ENCODE results near the gene PINK1. TPM values are rescaled to one million over a fixed set of nuclear protein-coding genes. Genes with fewer than 3 reads are reported as not detected.

The PINK1 gene
- polyA plus RNA-seq, 1 donor (not counting 4 experiments of a cell fraction or from before 2014, with no cell fraction given), result 44.6 TPM

- Histone ChIP-seq H3K27me3 (ENCODE audit: control insufficient read depth, extremely low read depth, insufficient read depth, low read length) (no peaks in the 10 kb centered on the region), H3K36me3 (ENCODE audit: control insufficient read depth in 2 of 2, extremely low read depth in 1 of 2, insufficient read depth in 2 of 2, low read length in 2 of 2) (peaks cover 0 to 9% of the 10 kb centered on the region in 2 experiments), H3K4me1 (ENCODE audit: control insufficient read depth, extremely low read depth, insufficient read depth, low read length) (peaks cover 23% of the 10 kb centered on the region), H3K4me3 (ENCODE audit: control insufficient read depth in 2 of 3, extremely low read depth in 1 of 3, insufficient read depth in 2 of 3, low read depth in 1 of 3, low read length in 3 of 3) (no peak overlapping the region), H3K9me1 (ENCODE audit: control insufficient read depth, extremely low read depth, insufficient read depth, low read length) (no peaks in the 10 kb centered on the region), H3K27ac (ENCODE audit: control insufficient read depth, insufficient read depth, low read length) (no peak overlapping the region), H3K79me2 (ENCODE audit: control insufficient read depth, insufficient read depth, low read length) (no peaks in the 10 kb centered on the region), H2AFZ (ENCODE audit: control insufficient read depth, low read length) (no peak overlapping the region), H3K4me2 (ENCODE audit: control insufficient read depth, extremely low read depth, insufficient read depth, low read depth, low read length) (no peak overlapping the region), H3K9ac (ENCODE audit: control insufficient read depth, extremely low read depth, insufficient read depth, low read length) (no peak overlapping the region), H4K20me1 (ENCODE audit: control insufficient read depth, extremely low read depth, insufficient read depth, low read length) (no peaks in the 10 kb centered on the region), H3K9me3 (ENCODE audit: control insufficient read depth, low read depth, low read length) (no peaks in the 10 kb centered on the region)
- TF ChIP-seq EZH2 (IDR thresholded peaks at IDR 0.05; ENCODE audit: low read length) (no peak), CTCF (optimal IDR thresholded peaks at IDR 0.05 in 1 of 3, IDR thresholded peaks at IDR 0.05 in 1 of 3, conservative IDR thresholded peaks at IDR 0.05 in 1 of 3; ENCODE audit: extremely low read depth in 1 of 3, insufficient read depth in 2 of 3, low read length in 3 of 3) (no peak)
- DNase-seq (ENCODE audit: low read depth, low spot score), result no peak
- dilution Hi-C loops (cut with MboI; ENCODE audit: extremely low pct_ligation_motif_present, low sequenced_read_pairs), result no loop called here
- no peak for FAIRE-seq
Observed at GRCh38 chr1:20609541-20609940, 23.7 kb upstream of the PINK1 start.

- H3K36me3 ChIP-seq (ENCODE audit: control insufficient read depth in 2 of 2, extremely low read depth in 1 of 2, insufficient read depth in 2 of 2, low read length in 2 of 2), result peaks cover 0 to 9% of the 10 kb centered on the region in 2 experiments
Observed at GRCh38 chr1:20610970-20611369, 22.3 kb upstream of the PINK1 start.

More at GRCh38 chr1:20610970-20611369, 22.3 kb upstream of the PINK1 start:
- H3K79me2 ChIP-seq (ENCODE audit: control insufficient read depth, insufficient read depth, low read length), result no peaks in the 10 kb centered on the region
- H3K9me1 ChIP-seq (ENCODE audit: control insufficient read depth, extremely low read depth, insufficient read depth, low read length), result no peaks in the 10 kb centered on the region
- no peak overlapping the region for H2AFZ ChIP-seq (ENCODE audit: control insufficient read depth, low read length)
- dilution Hi-C loops (cut with MboI; ENCODE audit: extremely low pct_ligation_motif_present, low sequenced_read_pairs), result no loop called here
- FAIRE-seq (no peak), DNase-seq (ENCODE audit: low read depth, low spot score) (no peak)
- no peak overlapping the region for H3K4me3 ChIP-seq (ENCODE audit: control insufficient read depth in 2 of 3, extremely low read depth in 1 of 3, insufficient read depth in 2 of 3, low read depth in 1 of 3, low read length in 3 of 3)
- H4K20me1 ChIP-seq (ENCODE audit: control insufficient read depth, extremely low read depth, insufficient read depth, low read length), result no peaks in the 10 kb centered on the region
- no peak overlapping the region for H3K4me2 ChIP-seq (ENCODE audit: control insufficient read depth, extremely low read depth, insufficient read depth, low read depth, low read length)
- H3K27ac ChIP-seq (ENCODE audit: control insufficient read depth, insufficient read depth, low read length), result no peak overlapping the region
- TF ChIP-seq EZH2 (IDR thresholded peaks at IDR 0.05; ENCODE audit: low read length) (no peak), CTCF (optimal IDR thresholded peaks at IDR 0.05 in 1 of 3, IDR thresholded peaks at IDR 0.05 in 1 of 3, conservative IDR thresholded peaks at IDR 0.05 in 1 of 3; ENCODE audit: extremely low read depth in 1 of 3, insufficient read depth in 2 of 3, low read length in 3 of 3) (no peak)
- H3K4me1 ChIP-seq (ENCODE audit: control insufficient read depth, extremely low read depth, insufficient read depth, low read length), result peaks cover 19% of the 10 kb centered on the region
- no peaks in the 10 kb centered on the region for H3K27me3 ChIP-seq (ENCODE audit: control insufficient read depth, extremely low read depth, insufficient read depth, low read length)
- H3K9me3 ChIP-seq (ENCODE audit: control insufficient read depth, low read depth, low read length), result no peaks in the 10 kb centered on the region
- H3K9ac ChIP-seq (ENCODE audit: control insufficient read depth, extremely low read depth, insufficient read depth, low read length), result no peak overlapping the region

Measured in keratinocyte (primary cell).